ENCODE results near the gene RAB11FIP4. TPM values are rescaled to one million over a fixed set of nuclear protein-coding genes. Genes with fewer than 3 reads are reported as not detected.

Gene RAB11FIP4
- polyA plus RNA-seq, 1 of the 3 experiments (the other 2 are of a cell fraction): 9.4 TPM

DNA sequence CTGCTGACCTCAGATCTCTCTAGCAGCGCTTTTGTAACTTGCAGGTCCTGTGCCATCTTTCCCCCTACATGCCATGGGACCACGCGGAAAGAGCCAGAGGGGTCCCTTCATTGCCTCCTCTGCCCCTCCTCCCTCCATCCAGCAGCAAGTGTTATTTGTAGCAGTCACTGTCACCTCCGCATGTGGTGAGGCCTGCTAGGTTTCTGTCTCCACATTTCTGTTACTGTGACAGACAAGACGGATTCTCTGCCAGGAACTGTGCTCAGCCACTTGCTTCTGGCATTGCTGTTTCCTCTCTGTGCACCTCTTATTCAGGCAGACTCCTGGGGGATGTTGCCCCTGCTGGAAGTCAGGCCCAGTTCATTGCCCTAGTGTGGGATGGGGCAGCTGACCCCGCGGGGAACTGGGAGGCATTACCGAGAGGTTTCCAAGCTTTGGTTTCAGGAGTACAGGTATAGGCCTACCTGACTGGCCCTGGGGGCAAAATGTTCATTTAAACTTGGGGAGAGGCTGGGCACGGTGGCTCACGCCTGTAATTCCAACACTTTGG, 61.2 kb downstream of the RAB11FIP4 start:
- Histone ChIP-seq H4K20me1 (ENCODE audit: insufficient read depth) (no peaks in the 10 kb centered on the region), H3K9me2 (no peaks in the 10 kb centered on the region), H3K4me2 (no peak overlapping the region), H2AFZ (ENCODE audit: low read depth) (no peak overlapping the region), H3K36me3 (replicated peaks in 1 of 2; ENCODE audit: control insufficient read depth in 1 of 2, insufficient read depth in 2 of 2, low read length in 1 of 2) (no peaks in the 10 kb centered on the region), H3K27me3 (ENCODE audit: insufficient read depth) (no peaks in the 10 kb centered on the region), H3K79me2 (ENCODE audit: insufficient read depth) (no peaks in the 10 kb centered on the region), H3K4me3 (ENCODE audit: low read depth in 2 of 2, low read length in 1 of 2) (no peak overlapping the region), H3K4me1 (ENCODE audit: control insufficient read depth in 1 of 2, insufficient read depth in 2 of 2, low read depth in 1 of 2, low read length in 1 of 2) (no peaks in the 10 kb centered on the region; a peak in 1 of 4 replicates), H3K27ac (ENCODE audit: low read depth in 2 of 2, low read length in 1 of 2) (no peak overlapping the region), H3K9me3 (no peaks in the 10 kb centered on the region), H3F3A (replicated peaks; ENCODE audit: insufficient read depth) (no peaks in the 10 kb centered on the region), H3K9ac (no peak overlapping the region)
- DNase-seq: no peak
- ChIA-PET CTCF (no interaction called here), POLR2A (interaction anchor here (0.6 kb wide), 1 partner anchor 44 kb away, joined by 3 read pairs; no protein-coding TSS in a partner anchor)
- no peak for TF ChIP-seq CHD2 (IDR thresholded peaks at IDR 0.05; ENCODE audit: low read length, partially characterized antibody)
- no peak for TF ChIP-seq RFX5 (IDR thresholded peaks at IDR 0.05; ENCODE audit: low read length)
- TF ChIP-seq RAD21 (IDR thresholded peaks at IDR 0.05; ENCODE audit: low read length): no peak
- TF ChIP-seq FOXJ3 (CRISPR knock-in tag; IDR thresholded peaks at IDR 0.05): no peak
- TF ChIP-seq SIN3A (IDR thresholded peaks at IDR 0.05; ENCODE audit: borderline replicate concordance, low read depth, low read length): no peak
- TF ChIP-seq RCOR1 (IDR thresholded peaks at IDR 0.05; ENCODE audit: low read length): no peak
- no peak for TF ChIP-seq ZBTB33 (IDR thresholded peaks at IDR 0.05; ENCODE audit: borderline replicate concordance, low read depth)
- no peak for TF ChIP-seq GATA2 (CRISPR knock-in tag; IDR thresholded peaks at IDR 0.05)
- no peak for TF ChIP-seq TAF1 (IDR thresholded peaks at IDR 0.05; ENCODE audit: borderline replicate concordance, low read depth, low read length)
- TF ChIP-seq EP300 (IDR thresholded peaks at IDR 0.05; ENCODE audit: borderline replicate concordance in 1 of 2, low read depth in 1 of 2, low read length in 1 of 2): no peak
- no peak for TF ChIP-seq GABPA (IDR thresholded peaks at IDR 0.05; ENCODE audit: low read depth)
- no peak for TF ChIP-seq NRF1 (IDR thresholded peaks at IDR 0.05; ENCODE audit: low read depth, low read length)
- TF ChIP-seq EZH2phosphoT487 (IDR thresholded peaks at IDR 0.05; ENCODE audit: borderline replicate concordance, low read depth): no peak
- TF ChIP-seq, protein P1, sequence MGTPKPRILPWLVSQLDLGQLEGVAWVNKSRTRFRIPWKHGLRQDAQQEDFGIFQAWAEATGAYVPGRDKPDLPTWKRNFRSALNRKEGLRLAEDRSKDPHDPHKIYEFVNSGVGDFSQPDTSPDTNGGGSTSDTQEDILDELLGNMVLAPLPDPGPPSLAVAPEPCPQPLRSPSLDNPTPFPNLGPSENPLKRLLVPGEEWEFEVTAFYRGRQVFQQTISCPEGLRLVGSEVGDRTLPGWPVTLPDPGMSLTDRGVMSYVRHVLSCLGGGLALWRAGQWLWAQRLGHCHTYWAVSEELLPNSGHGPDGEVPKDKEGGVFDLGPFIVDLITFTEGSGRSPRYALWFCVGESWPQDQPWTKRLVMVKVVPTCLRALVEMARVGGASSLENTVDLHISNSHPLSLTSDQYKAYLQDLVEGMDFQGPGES (IDR thresholded peaks at IDR 0.05; ENCODE audit: low read depth, low read length): no peak
- no peak for TF ChIP-seq FOSL2 (IDR thresholded peaks at IDR 0.05; ENCODE audit: borderline replicate concordance, low read depth)
- TF ChIP-seq MXI1 (IDR thresholded peaks at IDR 0.05; ENCODE audit: low read depth, low read length): no peak
- TF ChIP-seq TEAD4 (IDR thresholded peaks at IDR 0.05; ENCODE audit: borderline replicate concordance, insufficient read depth): no peak
- WGBS (ENCODE audit: low lambda C conversion rate): 83% methylated on average over 8 of the region's 10 CpGs
